AG09319 (cell line): ENCODE data around the gene UBQLN3.

Experiments
- DNase-seq: peaks from one replicate; pipeline ENCODE4 v3.0.0-alpha.2; 2010; ENCODE audit warnings: low read depth; ENCODE audit errors: extremely low read depth
- TF ChIP-seq, protein P1 (sequence below): IDR thresholded peaks from 2 replicates; pipeline ENCODE4 v1.5.1; 2011; ENCODE audit warnings: low read depth, mild to moderate bottlenecking, inconsistent platforms, low read length, moderate library complexity

The UBQLN3 gene

DNA sequence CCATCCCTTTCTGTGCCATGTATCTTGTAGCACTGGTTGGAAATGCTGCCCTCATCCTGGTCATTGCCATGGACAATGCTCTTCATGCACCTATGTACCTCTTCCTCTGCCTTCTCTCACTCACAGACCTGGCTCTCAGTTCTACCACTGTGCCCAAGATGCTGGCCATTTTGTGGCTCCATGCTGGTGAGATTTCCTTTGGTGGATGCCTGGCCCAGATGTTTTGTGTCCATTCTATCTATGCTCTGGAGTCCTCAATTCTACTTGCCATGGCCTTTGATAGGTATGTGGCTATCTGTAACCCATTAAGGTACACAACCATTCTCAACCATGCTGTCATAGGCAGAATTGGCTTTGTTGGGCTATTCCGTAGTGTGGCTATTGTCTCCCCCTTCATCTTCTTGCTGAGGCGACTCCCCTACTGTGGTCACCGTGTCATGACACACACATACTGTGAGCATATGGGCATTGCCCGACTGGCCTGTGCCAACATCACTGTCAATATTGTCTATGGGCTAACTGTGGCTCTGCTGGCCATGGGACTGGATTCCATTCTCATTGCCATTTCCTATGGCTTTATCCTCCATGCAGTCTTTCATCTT is 20.9 kb downstream of the UBQLN3 start:
- TF ChIP-seq, protein P1, sequence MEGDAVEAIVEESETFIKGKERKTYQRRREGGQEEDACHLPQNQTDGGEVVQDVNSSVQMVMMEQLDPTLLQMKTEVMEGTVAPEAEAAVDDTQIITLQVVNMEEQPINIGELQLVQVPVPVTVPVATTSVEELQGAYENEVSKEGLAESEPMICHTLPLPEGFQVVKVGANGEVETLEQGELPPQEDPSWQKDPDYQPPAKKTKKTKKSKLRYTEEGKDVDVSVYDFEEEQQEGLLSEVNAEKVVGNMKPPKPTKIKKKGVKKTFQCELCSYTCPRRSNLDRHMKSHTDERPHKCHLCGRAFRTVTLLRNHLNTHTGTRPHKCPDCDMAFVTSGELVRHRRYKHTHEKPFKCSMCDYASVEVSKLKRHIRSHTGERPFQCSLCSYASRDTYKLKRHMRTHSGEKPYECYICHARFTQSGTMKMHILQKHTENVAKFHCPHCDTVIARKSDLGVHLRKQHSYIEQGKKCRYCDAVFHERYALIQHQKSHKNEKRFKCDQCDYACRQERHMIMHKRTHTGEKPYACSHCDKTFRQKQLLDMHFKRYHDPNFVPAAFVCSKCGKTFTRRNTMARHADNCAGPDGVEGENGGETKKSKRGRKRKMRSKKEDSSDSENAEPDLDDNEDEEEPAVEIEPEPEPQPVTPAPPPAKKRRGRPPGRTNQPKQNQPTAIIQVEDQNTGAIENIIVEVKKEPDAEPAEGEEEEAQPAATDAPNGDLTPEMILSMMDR: no peak
- no peak for DNase-seq

DNA sequence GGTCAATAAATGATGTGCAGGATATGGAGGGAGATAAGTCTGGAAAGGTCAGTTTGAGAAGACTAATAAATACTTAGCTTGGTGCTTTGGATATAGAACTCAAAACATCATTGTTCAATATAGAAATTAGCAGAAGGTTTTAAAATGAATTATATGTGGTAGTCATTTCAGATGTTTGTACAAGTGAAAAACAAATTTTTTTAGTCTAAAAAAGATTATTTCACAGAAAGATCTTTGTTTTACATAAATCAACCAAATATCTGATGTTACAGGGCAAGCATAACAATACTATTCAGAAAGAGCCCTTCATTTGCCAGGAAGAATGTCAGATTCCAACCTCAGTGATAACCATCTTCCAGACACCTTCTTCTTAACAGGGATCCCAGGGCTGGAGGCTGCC is 21.4 kb downstream of the UBQLN3 start, which contains the start of gene OR52D1:
Gene OR52D1 (plus strand): TSS at position 301 of the 400 bp plus-strand sequence. CDS start 22 bp downstream, at position 323.
- TF ChIP-seq, protein P1: no peak
- no peak for DNase-seq

DNA sequence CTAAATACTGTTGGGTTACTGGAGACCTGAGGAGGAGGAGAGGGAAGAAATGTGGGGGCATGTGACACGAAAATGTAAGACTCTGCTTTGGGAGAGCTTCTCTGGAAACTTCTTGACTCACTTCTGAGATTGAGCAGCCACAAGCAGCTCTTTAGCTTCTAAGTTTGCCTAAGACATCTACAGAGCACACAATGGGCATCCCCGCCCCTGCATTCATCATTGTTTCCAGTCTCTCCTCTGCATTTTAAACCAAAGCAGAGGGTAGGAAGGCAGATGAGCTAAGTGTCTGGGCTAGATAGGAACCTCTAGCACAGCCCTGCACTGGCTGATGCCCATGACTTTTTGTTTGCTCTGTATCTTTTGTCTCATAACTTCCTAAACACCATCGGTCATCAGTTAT is 23.3 kb downstream of the UBQLN3 start:
- TF ChIP-seq, protein P1: no peak
- no peak for DNase-seq

DNA sequence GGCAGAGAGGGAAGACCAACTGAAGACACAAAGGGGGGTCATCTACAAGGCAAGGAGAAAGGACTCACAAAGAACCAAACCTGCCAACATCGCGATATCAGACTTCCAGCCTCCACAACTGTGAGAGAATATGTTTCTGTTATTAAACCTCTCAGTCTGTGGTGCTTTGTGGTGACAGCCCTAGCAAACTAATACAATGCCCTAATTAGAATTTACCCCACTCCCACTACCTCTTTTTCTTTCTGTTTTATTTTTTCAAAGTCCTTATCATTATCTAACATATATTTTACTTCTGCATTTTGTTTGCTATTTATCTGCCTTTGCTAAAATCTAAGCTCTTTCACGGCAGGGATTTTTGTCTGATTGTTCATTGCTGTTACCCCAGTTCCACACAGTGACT is 23.8 kb downstream of the UBQLN3 start:
- DNase-seq: no peak
- TF ChIP-seq, protein P1: no peak

DNA sequence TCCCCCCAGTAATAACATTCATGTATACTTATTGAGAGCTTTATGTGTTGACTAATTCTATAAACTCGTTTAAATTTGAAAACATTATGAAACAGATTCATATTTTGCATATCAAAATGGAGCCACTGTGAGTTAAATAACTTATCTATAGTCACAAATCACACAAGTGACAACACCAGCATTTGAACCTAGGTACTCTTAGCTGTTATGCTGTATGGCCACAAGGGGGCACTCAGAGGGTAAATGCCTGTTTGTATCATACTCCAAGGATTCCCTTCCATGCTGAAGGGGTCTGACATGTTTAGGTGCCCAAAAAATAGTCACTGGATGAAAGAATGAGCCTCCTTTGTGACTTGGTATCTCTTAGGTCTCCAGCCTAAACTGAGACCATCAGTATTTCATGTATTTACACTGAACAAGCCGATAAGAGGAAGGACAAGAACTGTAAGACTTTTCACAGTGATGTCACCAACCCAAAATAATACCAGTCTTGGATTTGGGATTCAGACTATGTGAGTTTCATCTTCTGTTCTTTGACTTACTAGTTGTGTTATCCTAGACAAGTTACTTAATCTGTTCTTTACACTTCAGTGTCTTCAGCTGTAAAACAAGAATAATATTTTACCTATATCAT is 33.5 kb downstream of the UBQLN3 start:
- DNase-seq: peak; percentile 23
- TF ChIP-seq, protein P1: peak; percentile 90

DNA sequence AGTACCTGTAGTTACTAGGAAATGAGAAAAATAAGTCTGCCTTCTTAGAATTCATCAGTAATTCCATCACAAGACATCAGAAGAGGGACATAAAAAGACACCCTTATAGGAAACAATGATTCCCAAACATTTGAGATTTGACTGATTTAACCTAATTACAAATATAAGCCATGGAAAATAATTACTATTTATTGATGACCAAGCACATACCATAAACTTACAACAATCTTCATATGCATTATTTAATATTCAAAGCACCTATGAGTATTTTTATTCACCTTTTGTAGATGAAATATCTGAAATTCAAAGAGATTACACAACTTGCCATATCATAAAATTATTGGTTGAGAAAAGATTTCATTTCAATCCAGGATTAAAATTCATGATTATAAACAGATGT is 35.8 kb downstream of the UBQLN3 start:
- TF ChIP-seq, protein P1: no peak
- no peak for DNase-seq

DNA sequence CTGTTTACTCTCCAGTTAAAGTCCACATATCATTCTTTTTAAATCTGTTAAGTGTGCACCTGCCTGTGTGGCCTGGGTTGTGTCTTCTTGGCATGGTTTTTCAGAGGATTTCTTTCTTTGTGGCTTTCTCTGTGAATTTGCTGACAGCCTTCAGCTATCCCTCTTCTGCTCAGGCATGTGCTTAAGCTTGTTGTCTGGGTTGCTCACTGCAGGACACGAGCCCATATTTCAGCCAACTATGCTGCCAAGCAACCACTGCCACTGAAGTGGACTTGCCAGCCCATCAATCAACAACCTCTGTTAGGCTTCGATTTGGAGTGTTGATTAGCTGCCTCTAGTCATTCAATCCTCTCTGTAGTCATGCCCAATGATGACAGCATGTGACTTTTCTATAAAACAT is 42.2 kb downstream of the UBQLN3 start:
- TF ChIP-seq, protein P1: no peak
- DNase-seq: no peak
